ENCODE measurements around the gene PAQR8.

DNA sequence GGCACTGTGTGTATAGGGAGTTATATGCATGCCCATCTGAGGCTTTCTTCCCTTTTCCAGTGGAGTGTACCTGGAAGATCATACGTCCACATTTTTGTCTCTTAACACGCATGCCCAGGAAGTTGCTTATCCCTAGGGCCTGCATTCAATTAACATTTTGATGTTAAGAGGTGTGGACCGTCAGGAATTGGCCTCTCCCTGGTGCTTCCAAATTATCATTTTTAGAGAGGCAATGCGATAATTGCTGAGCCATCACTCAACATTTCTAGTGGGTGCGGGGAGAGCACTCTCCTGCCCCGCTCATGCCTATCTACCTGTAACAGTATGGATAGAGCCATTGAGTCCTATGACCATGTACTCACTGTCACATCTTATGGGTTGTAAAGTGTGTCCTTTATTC, 37.8 kb upstream of the PAQR8 start:
- TF ChIP-seq EZH2 (IDR thresholded peaks at IDR 0.05; ENCODE audit: borderline replicate concordance, insufficient read depth, low read depth, low read length, poor library complexity, severe bottlenecking) = no peak
- TF ChIP-seq, protein P1, sequence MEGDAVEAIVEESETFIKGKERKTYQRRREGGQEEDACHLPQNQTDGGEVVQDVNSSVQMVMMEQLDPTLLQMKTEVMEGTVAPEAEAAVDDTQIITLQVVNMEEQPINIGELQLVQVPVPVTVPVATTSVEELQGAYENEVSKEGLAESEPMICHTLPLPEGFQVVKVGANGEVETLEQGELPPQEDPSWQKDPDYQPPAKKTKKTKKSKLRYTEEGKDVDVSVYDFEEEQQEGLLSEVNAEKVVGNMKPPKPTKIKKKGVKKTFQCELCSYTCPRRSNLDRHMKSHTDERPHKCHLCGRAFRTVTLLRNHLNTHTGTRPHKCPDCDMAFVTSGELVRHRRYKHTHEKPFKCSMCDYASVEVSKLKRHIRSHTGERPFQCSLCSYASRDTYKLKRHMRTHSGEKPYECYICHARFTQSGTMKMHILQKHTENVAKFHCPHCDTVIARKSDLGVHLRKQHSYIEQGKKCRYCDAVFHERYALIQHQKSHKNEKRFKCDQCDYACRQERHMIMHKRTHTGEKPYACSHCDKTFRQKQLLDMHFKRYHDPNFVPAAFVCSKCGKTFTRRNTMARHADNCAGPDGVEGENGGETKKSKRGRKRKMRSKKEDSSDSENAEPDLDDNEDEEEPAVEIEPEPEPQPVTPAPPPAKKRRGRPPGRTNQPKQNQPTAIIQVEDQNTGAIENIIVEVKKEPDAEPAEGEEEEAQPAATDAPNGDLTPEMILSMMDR (IDR thresholded peaks at IDR 0.05) = no peak
